ENCODE results near the gene CATSPERD. TPM values are rescaled to one million over a fixed set of nuclear protein-coding genes. Genes with fewer than 3 reads are reported as not detected.
A peak's percentile ranks its signal among the peaks of the same experiment; 100 is the strongest.

The CATSPERD gene, protein sequence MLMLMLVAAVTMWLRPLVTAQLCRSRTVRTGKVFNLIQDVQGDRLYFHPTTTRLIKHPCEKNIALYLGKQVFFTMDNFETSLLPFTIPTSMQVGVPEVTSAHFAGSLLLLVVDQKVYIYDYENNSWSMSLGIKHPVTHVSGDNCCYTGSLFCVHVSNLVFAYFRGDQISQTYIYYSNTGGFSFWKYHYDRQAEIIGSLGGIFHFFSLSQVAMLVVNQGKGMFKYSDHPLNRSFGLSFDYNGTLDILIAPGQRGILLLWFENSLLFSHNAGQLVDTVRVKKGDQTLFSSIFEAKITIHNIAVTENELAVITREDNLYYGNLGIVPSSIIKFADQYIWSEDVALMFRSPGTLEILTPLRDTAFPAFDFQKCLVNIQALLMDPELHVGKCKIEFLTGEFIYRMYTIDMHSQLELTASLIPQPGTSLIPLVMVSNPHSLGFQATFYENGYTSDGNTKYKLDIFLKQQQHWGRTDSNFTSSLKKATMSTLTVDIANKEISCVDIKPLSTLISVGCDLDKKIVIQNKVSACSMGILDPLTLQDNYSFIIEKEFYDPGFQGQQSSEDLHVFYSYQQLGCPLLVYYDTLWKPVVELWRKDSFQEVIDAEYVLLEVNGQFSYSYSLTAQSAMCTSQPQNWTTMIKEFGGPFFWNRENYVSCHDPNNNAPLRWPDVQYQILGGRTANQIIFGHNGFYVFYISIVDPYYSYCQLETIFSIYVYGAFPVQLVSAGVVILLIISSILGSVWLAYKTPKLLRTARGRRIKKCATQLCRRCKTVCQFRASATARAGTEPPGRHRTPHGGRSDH
- total RNA-seq, result not detected
- polyA plus RNA-seq, result not detected

DNA sequence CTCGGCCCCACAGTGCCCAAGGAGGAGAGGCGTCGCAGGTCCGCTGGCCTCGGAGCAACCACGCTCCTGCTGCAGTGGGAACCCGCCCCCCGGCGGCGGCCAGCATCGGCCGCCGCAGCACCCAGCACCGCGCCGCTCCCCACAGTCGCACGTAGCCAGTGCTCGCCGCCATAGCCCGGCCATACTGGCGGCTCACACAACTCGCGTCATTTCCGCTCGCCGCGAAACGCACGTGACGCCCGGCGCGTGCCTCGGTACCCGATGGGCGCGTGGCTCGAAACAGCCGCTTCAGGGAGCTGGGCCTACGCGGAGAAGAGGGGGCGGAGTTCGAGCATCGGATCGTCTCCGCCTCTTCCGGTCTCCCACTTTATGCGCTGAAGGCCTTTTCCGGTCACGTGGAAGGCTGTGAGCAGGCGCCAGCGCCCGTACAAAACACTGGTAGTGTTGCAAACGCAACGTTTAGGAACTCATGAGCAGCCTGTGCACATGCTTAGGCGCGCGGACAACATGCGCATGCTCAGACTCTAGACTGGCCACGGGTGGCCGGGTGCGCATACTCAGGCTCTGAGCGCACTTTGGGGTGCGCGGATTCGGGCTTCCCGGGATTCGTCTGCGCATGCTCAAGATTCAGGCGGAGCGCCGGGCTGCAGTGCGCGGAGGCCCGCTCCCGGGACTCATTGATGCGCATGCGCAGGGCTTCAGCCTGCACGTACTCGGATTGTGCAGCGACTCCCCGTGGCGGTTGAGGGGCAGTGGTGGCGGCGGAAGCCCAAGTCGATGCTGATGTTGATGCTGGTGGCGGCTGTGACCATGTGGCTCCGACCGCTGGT, at the start of gene CATSPERD, which contains the start of gene LONP1:
Gene CATSPERD (plus strand): TSS at position 677 of the 830 bp plus-strand sequence. CDS start 101 bp downstream, at position 778.
Gene LONP1 (minus strand): TSS at position 186 of the 830 bp plus-strand sequence. CDS start 14 bp downstream, at position 172.
- ChIA-PET POLR2A (ENCODE audit: partially characterized antibody) (interaction anchor here (0.6 to 5.7 kb wide), 17 partner anchors 20 to 1083 kb away, joined by 3 to 79 read pairs (median 4); partner anchors contain the start of genes DUS3L, FEM1A, NDUFA11 and RPL36), CTCF (ENCODE audit: partially characterized antibody) (interaction anchor here (0.9 to 3.8 kb wide), 9 partner anchors 29 to 108 kb away, joined by 3 to 36 read pairs (median 6); partner anchors contain the start of genes DUS3L and RPL36)
- Mint-ChIP-seq H3K4me1 (peaks cover 20 to 37% (median 27%) of the 10 kb centered on the region in 4 donors), H3K4me3 (peak within 1 kb of the TSS; percentile 90 to 97 (median 90)), H3K9me3 (peaks cover 0 to 6% (median 0%) of the 10 kb centered on the region in 8 donors), H3K27ac (peak within 1 kb of the TSS; percentile 94 to 99 (median 97)), H3K36me3 (peaks cover 0 to 28% of the 10 kb centered on the region in 2 donors), H3K27me3 (peaks cover 0 to 6% of the 10 kb centered on the region in 2 donors)
- Histone ChIP-seq H3K27me3 (ENCODE audit: insufficient read depth, low read length) (no peaks in the 10 kb centered on the region), H3K36me3 (ENCODE audit: insufficient read depth, low read length) (no peaks in the 10 kb centered on the region), H3K27ac (ENCODE audit: low read depth, low read length) (peak within 1 kb of the TSS; percentile 89), H3K4me3 (ENCODE audit: low read length in 2 of 2) (peak within 1 kb of the TSS; percentile 87 to 92), H3K4me1 (ENCODE audit: insufficient read depth, low read length) (peaks cover 23% of the 10 kb centered on the region), H3K9me3 (ENCODE audit: control insufficient read depth in 1 of 2, low read length in 2 of 2) (no peaks in the 10 kb centered on the region)
- intact Hi-C loops (cut with micrococcal nuclease), result loop anchor here (1.0 kb wide), 6 partner anchors 30 to 258 kb away; partner anchors contain the start of genes MICOS13, RANBP3, RPL36 and SAFB2
- DNase-seq, result peak; percentile 98 to 99 (median 99)

DNA sequence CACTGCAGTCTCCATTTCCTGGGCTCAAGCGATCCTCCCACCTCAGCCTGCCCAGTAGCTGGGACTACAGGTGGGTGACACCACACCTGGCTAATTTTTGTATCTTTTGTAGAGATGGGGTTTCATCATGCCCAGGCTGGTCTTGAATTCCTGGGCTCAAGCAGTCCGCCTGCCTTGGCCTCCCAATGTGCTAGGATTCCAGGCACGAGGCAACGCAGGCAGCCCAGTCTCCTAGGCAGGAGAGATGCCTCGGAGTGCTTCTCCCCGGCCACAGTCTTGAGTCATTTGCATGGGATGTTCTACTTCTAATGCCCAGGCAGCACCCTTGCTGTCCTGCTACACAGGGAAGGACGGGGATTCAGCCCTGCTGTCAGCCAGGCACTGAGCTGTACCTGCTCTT, 48.8 kb upstream of the CATSPERD start:
- Mint-ChIP-seq H3K9me3 (peaks cover 0 to 3% (median 0%) of the 10 kb centered on the region in 8 donors), H3K27ac (peak overlapping the region in 1 of 7 donors; percentile 43), H3K27me3 (no peaks in the 10 kb centered on the region), H3K36me3 (peaks cover 13 to 23% of the 10 kb centered on the region in 2 donors), H3K4me3 (no peak overlapping the region), H3K4me1 (peaks cover 0 to 4% (median 0%) of the 10 kb centered on the region in 4 donors)
- H3K4me1 ChIP-seq (ENCODE audit: insufficient read depth, low read length), result no peaks in the 10 kb centered on the region
- no peak overlapping the region for H3K27ac ChIP-seq (ENCODE audit: low read depth, low read length)
- no peak overlapping the region for H3K4me3 ChIP-seq (ENCODE audit: low read length in 2 of 2)
- intact Hi-C loops (cut with micrococcal nuclease), result no loop called here
- H3K9me3 ChIP-seq (ENCODE audit: control insufficient read depth in 1 of 2, low read length in 2 of 2), result no peaks in the 10 kb centered on the region
- no peak for DNase-seq
- H3K36me3 ChIP-seq (ENCODE audit: insufficient read depth, low read length), result peaks cover 27% of the 10 kb centered on the region
- H3K27me3 ChIP-seq (ENCODE audit: insufficient read depth, low read length), result no peaks in the 10 kb centered on the region
- POLR2A ChIA-PET (ENCODE audit: partially characterized antibody), result no interaction called here
- CTCF ChIA-PET (ENCODE audit: partially characterized antibody), result interaction anchor here (0.6 kb wide), 1 partner anchor 42 kb away, joined by 3 read pairs; no protein-coding TSS in a partner anchor

DNA sequence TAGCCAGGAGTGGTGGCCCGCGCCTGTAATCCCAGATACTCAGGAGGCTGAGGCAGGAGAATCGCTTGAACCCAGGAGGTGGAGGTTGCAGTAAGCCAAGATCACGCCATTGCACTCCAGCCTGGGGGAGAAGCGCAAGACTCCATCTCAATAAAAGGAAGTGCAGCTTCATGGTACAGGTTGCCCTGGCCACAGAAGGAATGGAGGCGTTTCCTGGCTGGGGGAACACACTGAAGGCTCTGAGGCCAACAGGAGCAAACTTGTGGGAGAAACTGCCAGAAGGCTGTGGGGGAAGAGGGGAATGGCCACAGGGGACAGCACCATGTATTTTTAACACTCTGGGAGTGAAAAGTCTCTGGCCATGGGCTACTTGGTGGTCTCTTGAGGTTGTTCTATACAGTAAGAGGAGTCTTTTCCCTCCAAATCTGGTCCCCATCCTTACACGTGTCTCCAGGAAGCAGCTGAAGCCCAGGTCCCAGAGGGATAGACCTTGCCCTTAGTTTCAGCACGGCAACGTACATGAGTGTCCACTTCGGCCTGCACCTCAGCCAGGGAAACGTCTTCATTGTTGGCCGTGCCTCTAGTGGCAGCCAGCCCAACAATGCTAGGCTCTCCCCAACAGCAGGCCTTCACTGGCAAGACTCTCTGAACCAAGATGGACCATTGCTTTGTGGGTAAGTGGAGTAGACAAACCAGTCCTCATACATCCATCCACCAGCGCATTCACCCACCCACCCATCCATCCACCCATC, 47.6 kb upstream of the CATSPERD start:
- Histone ChIP-seq H3K27ac (ENCODE audit: low read depth, low read length) (no peak overlapping the region), H3K4me3 (ENCODE audit: low read length in 2 of 2) (no peak overlapping the region), H3K27me3 (ENCODE audit: insufficient read depth, low read length) (no peaks in the 10 kb centered on the region), H3K4me1 (ENCODE audit: insufficient read depth, low read length) (no peaks in the 10 kb centered on the region), H3K9me3 (ENCODE audit: control insufficient read depth in 1 of 2, low read length in 2 of 2) (no peaks in the 10 kb centered on the region), H3K36me3 (ENCODE audit: insufficient read depth, low read length) (peaks cover 14% of the 10 kb centered on the region)
- intact Hi-C loops (cut with micrococcal nuclease), result no loop called here
- ChIA-PET POLR2A (ENCODE audit: partially characterized antibody) (no interaction called here), CTCF (ENCODE audit: partially characterized antibody) (no interaction called here)
- Mint-ChIP-seq H3K4me3 (no peak overlapping the region), H3K27ac (no peak overlapping the region), H3K4me1 (peaks cover 0 to 4% (median 0%) of the 10 kb centered on the region in 4 donors), H3K27me3 (no peaks in the 10 kb centered on the region), H3K36me3 (peaks cover 3 to 10% of the 10 kb centered on the region in 2 donors), H3K9me3 (peaks cover 0 to 3% (median 0%) of the 10 kb centered on the region in 8 donors)
- no peak for DNase-seq

DNA sequence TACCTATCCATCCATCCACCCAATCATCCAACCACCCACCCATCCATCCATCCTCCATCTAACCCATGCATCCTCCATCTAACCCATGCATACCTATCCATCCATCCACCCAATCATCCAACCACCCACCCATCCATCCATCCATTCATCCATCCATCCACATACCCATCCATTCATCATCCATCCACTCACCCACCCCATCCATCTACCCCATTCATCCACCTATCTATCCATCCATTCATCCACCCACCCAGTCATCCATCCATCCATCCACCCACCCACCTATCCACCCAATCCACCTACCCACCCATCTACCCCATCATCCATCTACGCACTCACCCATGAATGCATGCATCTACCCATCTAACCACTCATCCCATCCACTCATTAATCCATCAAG, 46.7 kb upstream of the CATSPERD start:
- H3K36me3 ChIP-seq (ENCODE audit: insufficient read depth, low read length), result peaks cover 12% of the 10 kb centered on the region
- no peaks in the 10 kb centered on the region for H3K4me1 ChIP-seq (ENCODE audit: insufficient read depth, low read length)
- H3K27me3 ChIP-seq (ENCODE audit: insufficient read depth, low read length), result no peaks in the 10 kb centered on the region
- H3K4me3 ChIP-seq (ENCODE audit: low read length in 2 of 2), result no peak overlapping the region
- ChIA-PET POLR2A (ENCODE audit: partially characterized antibody) (no interaction called here), CTCF (ENCODE audit: partially characterized antibody) (no interaction called here)
- H3K27me3 Mint-ChIP-seq, result no peaks in the 10 kb centered on the region
- H3K27ac ChIP-seq (ENCODE audit: low read depth, low read length), result no peak overlapping the region
- peaks cover 0 to 3% (median 0%) of the 10 kb centered on the region in 8 donors for H3K9me3 Mint-ChIP-seq
- H3K4me1 Mint-ChIP-seq, result peaks cover 0 to 4% (median 0%) of the 10 kb centered on the region in 4 donors
- H3K27ac Mint-ChIP-seq, result no peak overlapping the region
- no peak overlapping the region for H3K4me3 Mint-ChIP-seq
- no peaks in the 10 kb centered on the region for H3K9me3 ChIP-seq (ENCODE audit: control insufficient read depth in 1 of 2, low read length in 2 of 2)
- intact Hi-C loops (cut with micrococcal nuclease), result no loop called here
- DNase-seq, result peak in 1 of 5 donors; percentile 9
- H3K36me3 Mint-ChIP-seq, result peaks cover 0 to 7% of the 10 kb centered on the region in 2 donors

DNA sequence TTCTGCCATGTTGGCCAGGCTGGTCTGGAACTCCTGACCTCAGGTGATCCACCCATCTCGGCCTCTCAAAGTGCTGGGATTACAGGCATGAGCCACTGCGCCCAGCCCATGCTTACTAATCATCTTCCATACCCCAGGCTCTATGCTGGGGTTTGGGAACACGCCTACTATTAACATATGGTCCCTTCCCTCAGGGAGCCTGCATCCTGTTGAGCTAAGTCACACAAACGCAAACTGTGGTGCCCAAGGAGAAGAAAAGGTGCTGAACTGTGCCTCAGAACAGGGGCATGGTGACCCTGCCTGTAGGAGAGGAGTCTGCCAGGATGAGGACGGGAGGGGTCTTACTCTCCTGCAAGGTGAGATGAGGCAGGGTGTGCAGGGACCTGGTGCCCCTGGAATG, 45.7 kb upstream of the CATSPERD start:
- Histone ChIP-seq H3K9me3 (ENCODE audit: control insufficient read depth in 1 of 2, low read length in 2 of 2) (no peaks in the 10 kb centered on the region), H3K36me3 (ENCODE audit: insufficient read depth, low read length) (peaks cover 2% of the 10 kb centered on the region), H3K4me3 (ENCODE audit: low read length in 2 of 2) (no peak overlapping the region), H3K4me1 (ENCODE audit: insufficient read depth, low read length) (peaks cover 7% of the 10 kb centered on the region), H3K27me3 (ENCODE audit: insufficient read depth, low read length) (no peaks in the 10 kb centered on the region), H3K27ac (ENCODE audit: low read depth, low read length) (no peak overlapping the region)
- POLR2A ChIA-PET (ENCODE audit: partially characterized antibody), result no interaction called here
- H3K9me3 Mint-ChIP-seq, result peaks cover 0 to 3% (median 0%) of the 10 kb centered on the region in 8 donors
- peaks cover 7 to 9% (median 8%) of the 10 kb centered on the region in 4 donors for H3K4me1 Mint-ChIP-seq
- CTCF ChIA-PET (ENCODE audit: partially characterized antibody), result no interaction called here
- H3K4me3 Mint-ChIP-seq, result no peak overlapping the region
- H3K27me3 Mint-ChIP-seq, result no peaks in the 10 kb centered on the region
- intact Hi-C loops (cut with micrococcal nuclease), result no loop called here
- H3K27ac Mint-ChIP-seq, result no peak overlapping the region
- peak in 1 of 5 donors; percentile 10 for DNase-seq
- H3K36me3 Mint-ChIP-seq, result peaks cover 0 to 2% of the 10 kb centered on the region in 2 donors
